CD14-positive monocyte (primary cell): ENCODE data around the gene PRDX3. TPM values are rescaled to one million over a fixed set of nuclear protein-coding genes. Genes with fewer than 3 reads are reported as not detected.
"Not testable (repeated sequence)": the region's sequence is repeated elsewhere in the genome, so short reads cannot be mapped to it uniquely, and the experiment has no call there.

Experiments used
- DNase-seq, 3 donors: peaks; one replicate each; pipeline ENCODE4 v3.0.0-alpha.2; 2011 to 2022
- H2AFZ ChIP-seq: 2 replicates; pipeline ENCODE4 v1.6.0; 2012; ENCODE audit warnings: mild to moderate bottlenecking, low read depth, low read length, inconsistent platforms; ENCODE audit not compliant: insufficient read depth, poor library complexity, severe bottlenecking
- H3K27ac ChIP-seq, 2 donors: 1 replicate in 1 of 2; 2 replicates in 1 of 2; pipeline ENCODE4 v1.5.1; 2012 to 2013; ENCODE audit warnings: low read length in 2 of 2, control low read depth in 1 of 2, inconsistent platforms in 1 of 2, low read depth in 1 of 2, mild to moderate bottlenecking in 1 of 2
- H3K27me3 ChIP-seq, 2 donors: one replicate each; pipeline versions ENCODE4 v1.6.0 to v1.6.1; 2011 to 2013; ENCODE audit warnings: low read length in 2 of 2; ENCODE audit not compliant: control insufficient read depth in 2 of 2, insufficient read depth in 2 of 2
- H3K36me3 ChIP-seq, 2 donors: replicated peaks in 1 of 2; 1 replicate in 1 of 2; 2 replicates in 1 of 2; pipeline versions ENCODE4 v1.5.1 to v1.6.1; 2012 to 2013; ENCODE audit warnings: low read length in 2 of 2, control low read depth in 1 of 2, inconsistent platforms in 1 of 2, mild to moderate bottlenecking in 1 of 2; ENCODE audit not compliant: insufficient read depth in 2 of 2, control insufficient read depth in 1 of 2
- H3K4me1 ChIP-seq, 2 donors: 1 replicate in 1 of 2; 2 replicates in 1 of 2; pipeline versions ENCODE4 v1.5.1 to v1.6.1; 2012 to 2013; ENCODE audit warnings: low read length in 2 of 2, control low read depth in 1 of 2, inconsistent platforms in 1 of 2, mild to moderate bottlenecking in 1 of 2, moderate library complexity in 1 of 2; ENCODE audit not compliant: insufficient read depth in 2 of 2, control insufficient read depth in 1 of 2
- H3K4me2 ChIP-seq: replicated peaks from 2 replicates; pipeline ENCODE3; 2012; ENCODE audit warnings: low read length, moderate library complexity, mild to moderate bottlenecking; ENCODE audit not compliant: poor library complexity, severe bottlenecking; ENCODE audit errors: extremely low read depth
- H3K4me3 ChIP-seq, 3 experiments: fragments of 200-600 bp in 1 of 3; sonication (generic) in 1 of 3; replicated peaks in 1 of 3; 1 replicate in 2 of 3; 2 replicates in 1 of 3; pipeline ENCODE4 v1.5.1; 2011 to 2013; ENCODE audit warnings: low read length in 3 of 3, mild to moderate bottlenecking in 3 of 3, control low read depth in 2 of 3, low read depth in 2 of 3, inconsistent platforms in 1 of 3, moderate library complexity in 1 of 3
- H3K79me2 ChIP-seq: 2 replicates; pipeline ENCODE4 v1.6.0; 2012; ENCODE audit warnings: mild to moderate bottlenecking, control low read depth, inconsistent platforms, low read length, moderate library complexity; ENCODE audit not compliant: insufficient read depth
- H3K9ac ChIP-seq: 2 replicates; pipeline ENCODE4 v1.6.0; 2017; ENCODE audit warnings: low read length, mild to moderate bottlenecking; ENCODE audit not compliant: insufficient read depth, poor library complexity, severe bottlenecking
- H3K9me3 ChIP-seq, 2 donors: replicated peaks in 1 of 2; 1 replicate in 1 of 2; 2 replicates in 1 of 2; pipeline versions ENCODE4 v1.5.1 to v1.6.1; 2012 to 2013; ENCODE audit warnings: low read length in 2 of 2, control low read depth in 1 of 2; ENCODE audit not compliant: control insufficient read depth in 1 of 2, insufficient read depth in 1 of 2
- H4K20me1 ChIP-seq: 2 replicates; pipeline ENCODE4 v1.6.0; 2012; ENCODE audit warnings: mild to moderate bottlenecking, low read length, control low read depth, moderate library complexity; ENCODE audit not compliant: insufficient read depth
- H3K27ac Mint-ChIP-seq, 7 donors: one replicate each; pipeline ENCODE4 v1.8.0; 2020; ENCODE audit warnings: mild to moderate bottlenecking in 7 of 7, mixed read lengths in 7 of 7, moderate library complexity in 6 of 7, inconsistent platforms in 2 of 7
- H3K27me3 Mint-ChIP-seq, 3 donors: one replicate each; pipeline ENCODE4 v1.8.0; 2021 to 2022; ENCODE audit warnings: low read depth in 3 of 3, mild to moderate bottlenecking in 3 of 3, mixed read lengths in 3 of 3, moderate library complexity in 3 of 3, inconsistent platforms in 1 of 3
- H3K36me3 Mint-ChIP-seq, 2 donors: one replicate each; pipeline ENCODE4 v1.8.0; 2020; ENCODE audit warnings: mixed read lengths in 2 of 2, inconsistent platforms in 1 of 2, mild to moderate bottlenecking in 1 of 2
- H3K4me1 Mint-ChIP-seq: one replicate; pipeline ENCODE4 v1.8.0; 2020; ENCODE audit warnings: mild to moderate bottlenecking, mixed read lengths
- H3K4me3 Mint-ChIP-seq, 2 donors: one replicate each; pipeline ENCODE4 v1.8.0; 2020; ENCODE audit warnings: mild to moderate bottlenecking in 2 of 2, mixed read lengths in 2 of 2, moderate library complexity in 1 of 2
- H3K9me3 Mint-ChIP-seq, 7 donors: one replicate each; pipeline ENCODE4 v1.8.0; 2020 to 2022; ENCODE audit warnings: mixed read lengths in 7 of 7, mild to moderate bottlenecking in 6 of 7, moderate library complexity in 6 of 7, inconsistent platforms in 2 of 7
- WGBS: methylation state at CpG from one replicate; pipeline ENCODE4 v1.1.5; 2013; ENCODE audit warnings: missing lambda C conversion rate; ENCODE audit not compliant: insufficient coverage; 5-methylcytosine and 5-hydroxymethylcytosine counted together
- intact Hi-C, 2 donors: fragments of 100-400 bp; cut with micrococcal nuclease; formaldehyde crosslinking; loops; one replicate each; pipeline versions ENCODE4 v1.15.0 to v1.15.1; 2023
- polyA plus RNA-seq, 3 donors: library from polyadenylated mRNA; depleted of rRNA in 1 of 3; unstranded in 2 of 3; stranded (reverse) in 1 of 3; fragments of 300-500 nt in 2 of 3; fragments of >200 nt in 1 of 3; fragmentation: Illumina TruSeq in 2 of 3; gene quantifications; 1 replicate in 2 of 3; 2 replicates in 1 of 3; pipeline ENCODE4 v1.2.3, GENCODE V29; 2012 to 2021
- TF ChIP-seq, protein P1 (sequence below): fragments of 200-600 bp; IDR thresholded peaks from one replicate; pipeline ENCODE4 v1.8.0; 2022; ENCODE audit warnings: antibody characterized with exemption, mild to moderate bottlenecking

Gene PRDX3
- polyA plus RNA-seq, 3 donors: 81.9 to 459 (median 410) TPM

DNA sequence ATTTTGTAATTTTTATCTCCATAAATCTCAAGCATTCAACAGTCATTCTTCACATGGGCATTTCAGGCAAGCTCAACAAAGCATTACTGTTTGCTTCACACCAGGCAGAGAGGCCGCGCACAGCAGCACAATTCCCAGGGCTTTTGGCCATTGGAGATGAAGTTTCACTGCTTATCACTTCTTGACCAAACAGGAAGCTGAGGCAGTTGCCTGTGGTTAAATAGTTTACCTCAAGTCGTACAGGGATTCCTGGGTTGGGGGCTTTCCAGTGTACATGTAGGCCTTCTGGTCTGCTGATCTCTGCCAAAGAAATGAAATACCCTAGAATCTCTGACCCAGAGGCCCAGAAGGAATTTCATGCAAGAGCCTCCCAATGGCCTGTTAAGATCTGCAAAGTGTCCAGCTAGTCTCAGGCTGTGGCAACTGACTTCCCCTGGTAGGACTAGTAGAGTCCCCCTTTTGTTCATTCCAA is 11.2 kb upstream of the PRDX3 start:
- H3K27ac ChIP-seq: no peak overlapping the region
- peaks cover 11 to 25% of the 10 kb centered on the region in 2 donors for H3K4me1 ChIP-seq
- no peak overlapping the region for H3K4me2 ChIP-seq
- H3K36me3 ChIP-seq: no peaks in the 10 kb centered on the region
- H2AFZ ChIP-seq: peak overlapping the region; percentile 21
- H3K4me3 Mint-ChIP-seq: no peak overlapping the region
- TF ChIP-seq, protein P1, sequence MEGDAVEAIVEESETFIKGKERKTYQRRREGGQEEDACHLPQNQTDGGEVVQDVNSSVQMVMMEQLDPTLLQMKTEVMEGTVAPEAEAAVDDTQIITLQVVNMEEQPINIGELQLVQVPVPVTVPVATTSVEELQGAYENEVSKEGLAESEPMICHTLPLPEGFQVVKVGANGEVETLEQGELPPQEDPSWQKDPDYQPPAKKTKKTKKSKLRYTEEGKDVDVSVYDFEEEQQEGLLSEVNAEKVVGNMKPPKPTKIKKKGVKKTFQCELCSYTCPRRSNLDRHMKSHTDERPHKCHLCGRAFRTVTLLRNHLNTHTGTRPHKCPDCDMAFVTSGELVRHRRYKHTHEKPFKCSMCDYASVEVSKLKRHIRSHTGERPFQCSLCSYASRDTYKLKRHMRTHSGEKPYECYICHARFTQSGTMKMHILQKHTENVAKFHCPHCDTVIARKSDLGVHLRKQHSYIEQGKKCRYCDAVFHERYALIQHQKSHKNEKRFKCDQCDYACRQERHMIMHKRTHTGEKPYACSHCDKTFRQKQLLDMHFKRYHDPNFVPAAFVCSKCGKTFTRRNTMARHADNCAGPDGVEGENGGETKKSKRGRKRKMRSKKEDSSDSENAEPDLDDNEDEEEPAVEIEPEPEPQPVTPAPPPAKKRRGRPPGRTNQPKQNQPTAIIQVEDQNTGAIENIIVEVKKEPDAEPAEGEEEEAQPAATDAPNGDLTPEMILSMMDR: no peak
- H3K9ac ChIP-seq: no peak overlapping the region
- intact Hi-C loops: loop anchor here in 1 of 2 donors (10.0 kb wide), 1 partner anchor 255 kb away; no protein-coding TSS in a partner anchor
- no peak overlapping the region for H3K4me3 ChIP-seq
- peaks cover 25% of the 10 kb centered on the region for H3K4me1 Mint-ChIP-seq
- no peak overlapping the region for H3K27ac Mint-ChIP-seq
- peaks cover 0 to 3% (median 0%) of the 10 kb centered on the region in 7 donors for H3K9me3 Mint-ChIP-seq
- peak in 1 of 3 donors; percentile 37 for DNase-seq
- no peaks in the 10 kb centered on the region for H3K27me3 ChIP-seq
- H4K20me1 ChIP-seq: no peaks in the 10 kb centered on the region
- peaks cover 0 to 5% (median 1%) of the 10 kb centered on the region in 3 donors for H3K27me3 Mint-ChIP-seq
- 4% methylated on average over 3 of the region's 3 CpGs for WGBS
- no peaks in the 10 kb centered on the region for H3K9me3 ChIP-seq
- H3K36me3 Mint-ChIP-seq: no peaks in the 10 kb centered on the region
- no peaks in the 10 kb centered on the region for H3K79me2 ChIP-seq

DNA sequence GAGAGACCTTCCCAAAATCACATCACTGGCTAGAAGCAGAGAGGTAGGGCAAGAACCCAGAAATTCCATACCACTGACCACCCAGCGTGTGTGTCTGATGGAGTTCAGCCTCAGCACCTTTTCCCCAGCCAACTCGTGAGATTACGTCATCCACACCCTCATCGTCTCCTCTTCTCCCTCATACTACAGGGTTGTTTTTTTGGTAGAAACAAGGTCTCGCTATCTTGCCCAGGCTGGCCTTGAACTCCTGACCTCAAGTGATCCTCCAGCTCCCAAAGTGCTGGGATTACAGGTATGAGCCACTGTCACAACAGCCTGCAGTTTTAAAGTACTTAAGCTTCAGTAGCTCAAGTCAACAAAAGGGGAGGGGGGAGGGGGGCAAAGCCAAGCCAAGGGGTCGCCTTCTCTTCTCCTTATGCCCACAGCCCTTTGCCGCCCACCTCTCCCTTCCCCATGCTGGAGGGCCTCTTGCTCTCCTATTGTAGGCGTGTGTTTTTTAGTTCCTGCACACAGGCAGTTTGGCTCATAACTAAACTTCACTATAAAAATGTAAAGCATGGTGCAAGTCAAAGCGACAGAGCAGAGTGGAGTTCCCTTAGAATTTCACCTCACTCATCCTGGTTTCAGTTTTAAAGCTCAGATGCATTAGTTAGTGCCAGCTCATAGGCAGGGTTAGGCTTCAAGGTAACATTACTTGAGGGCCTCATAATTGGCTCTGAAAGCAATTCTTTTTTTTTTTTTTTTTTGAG is 5.2 kb upstream of the PRDX3 start:
- H3K79me2 ChIP-seq: no peaks in the 10 kb centered on the region
- no peak overlapping the region for H3K9ac ChIP-seq
- H2AFZ ChIP-seq: no peak overlapping the region
- no peaks in the 10 kb centered on the region for H4K20me1 ChIP-seq
- 80% methylated on average over 1 of the region's 9 CpGs for WGBS
- H3K4me3 Mint-ChIP-seq: no peak overlapping the region
- no peak overlapping the region for H3K27ac ChIP-seq
- no peaks in the 10 kb centered on the region for H3K9me3 ChIP-seq
- peaks cover 3 to 4% of the 10 kb centered on the region in 2 donors for H3K4me1 ChIP-seq
- H3K36me3 ChIP-seq: no peaks in the 10 kb centered on the region
- peaks cover 1% of the 10 kb centered on the region for H3K4me1 Mint-ChIP-seq
- no peaks in the 10 kb centered on the region for H3K36me3 Mint-ChIP-seq
- no peak for DNase-seq
- H3K9me3 Mint-ChIP-seq: peaks cover 0 to 8% (median 2%) of the 10 kb centered on the region in 7 donors
- intact Hi-C loops: no loop called here
- TF ChIP-seq, protein P1: no peak
- peaks cover 0 to 8% (median 1%) of the 10 kb centered on the region in 3 donors for H3K27me3 Mint-ChIP-seq
- H3K27me3 ChIP-seq: no peaks in the 10 kb centered on the region
- H3K27ac Mint-ChIP-seq: no peak overlapping the region
- H3K4me2 ChIP-seq: no peak overlapping the region
- H3K4me3 ChIP-seq: no peak overlapping the region

DNA sequence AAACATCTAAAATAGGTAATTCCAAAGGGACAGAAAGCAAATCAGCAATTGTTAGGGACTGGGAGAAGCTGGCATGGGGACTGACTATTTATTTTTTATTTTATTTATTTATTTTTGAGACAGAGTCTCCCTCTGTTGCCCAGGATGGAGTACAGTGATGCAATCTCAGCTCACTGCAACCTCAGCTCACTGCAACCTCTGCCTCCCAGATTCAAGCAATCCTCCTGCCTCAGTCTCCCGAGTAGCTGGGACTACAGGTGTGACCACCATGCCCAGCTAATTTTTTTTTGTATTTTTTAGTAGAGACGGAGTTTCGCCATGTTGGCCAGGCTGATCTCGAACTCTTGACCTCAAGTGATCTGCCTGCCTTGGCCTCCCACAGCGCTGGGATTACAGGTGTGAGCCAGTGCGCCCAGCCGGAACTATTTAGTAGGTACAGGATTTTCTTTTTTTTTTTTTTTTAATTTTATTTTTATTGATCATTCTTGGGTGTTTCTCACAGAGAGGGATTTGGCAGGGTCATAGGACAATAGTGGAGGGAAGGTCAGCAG is 2.3 kb upstream of the PRDX3 start:
- intact Hi-C loops, H3K9me3 ChIP-seq, DNase-seq, H3K27ac Mint-ChIP-seq, H2AFZ ChIP-seq, H3K27me3 ChIP-seq, H3K27me3 Mint-ChIP-seq, H3K9me3 Mint-ChIP-seq, H3K4me2 ChIP-seq, H3K36me3 Mint-ChIP-seq, H3K9ac ChIP-seq, H3K4me3 ChIP-seq, H3K27ac ChIP-seq, H3K4me3 Mint-ChIP-seq: not testable (repeated sequence)
- peaks cover 26% of the 10 kb centered on the region for H3K79me2 ChIP-seq
- H3K36me3 ChIP-seq: peaks cover 5 to 12% of the 10 kb centered on the region in 2 donors
- WGBS: 100% methylated on average over 4 of the region's 7 CpGs
- H3K4me1 Mint-ChIP-seq: peaks cover 23% of the 10 kb centered on the region
- H4K20me1 ChIP-seq: peaks cover 15% of the 10 kb centered on the region
- H3K4me1 ChIP-seq: peaks cover 25 to 26% of the 10 kb centered on the region in 2 donors
